ENCODE measurements around the gene CIROP. TPM values are rescaled to one million over a fixed set of nuclear protein-coding genes. Genes with fewer than 3 reads are reported as not detected.

CIROP gene
- total and polyA plus RNA-seq, 9 of the 15 experiments (the other 6 are each of a cell fraction or from before 2014, with no cell fraction given): not detected

DNA sequence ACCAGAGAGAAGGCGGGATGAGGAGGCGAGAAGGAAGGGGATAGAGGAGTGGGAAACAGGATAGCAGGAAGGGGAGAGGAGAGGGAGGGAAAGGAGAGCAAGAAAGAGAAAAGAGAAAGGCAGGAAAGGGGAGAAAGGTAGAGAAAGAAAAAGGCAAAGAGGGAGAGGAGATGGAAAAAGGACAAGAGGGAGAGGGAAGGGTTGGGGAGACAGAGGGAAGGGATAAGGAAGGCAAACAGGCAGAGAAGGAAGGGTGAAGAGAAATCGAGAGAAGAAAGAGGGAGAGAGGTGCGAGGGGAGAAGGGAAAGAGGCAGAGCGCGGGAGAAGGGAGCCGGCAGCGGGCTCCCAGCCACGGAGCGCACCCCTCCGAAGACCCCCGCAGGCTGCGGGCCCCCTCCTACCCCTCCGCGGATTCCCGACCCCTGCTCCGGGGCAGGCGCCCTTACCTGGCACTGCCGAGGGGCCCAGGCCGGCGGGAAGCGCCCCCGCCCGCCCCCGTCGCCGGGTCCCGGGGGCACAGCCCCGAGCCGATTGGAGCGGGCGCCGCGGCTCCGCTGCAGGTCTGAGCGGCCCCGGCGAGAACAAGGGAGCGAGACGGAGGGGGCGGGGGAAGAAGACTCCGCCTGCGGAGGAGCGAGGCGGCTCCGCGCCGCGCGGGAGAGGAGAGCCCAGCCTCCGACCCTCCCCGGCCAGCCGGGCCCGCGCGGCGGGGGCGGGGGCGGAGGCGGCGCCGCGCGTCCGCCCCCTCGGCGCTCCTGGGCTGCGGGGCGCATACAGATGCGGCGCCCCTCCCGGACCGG lies 47.6 kb downstream of the CIROP start, which contains the start of gene CDH24 (continued):
- TF ChIP-seq FOXA3 (CRISPR knock-in tag; conservative IDR thresholded peaks at IDR 0.05 in 1 of 2, IDR thresholded peaks at IDR 0.05 in 1 of 2) (no peak), KAT2B (IDR thresholded peaks at IDR 0.05; ENCODE audit: low read depth, low read length) (no peak), ZNF384 (IDR thresholded peaks at IDR 0.05; ENCODE audit: low read depth, low read length) (no peak), ZMIZ1 (IDR thresholded peaks at IDR 0.05; ENCODE audit: low read depth in 2 of 2, low read length in 2 of 2) (no peak), SMC3 (conservative IDR thresholded peaks at IDR 0.05; ENCODE audit: insufficient read depth, low read depth, low read length) (no peak), ZNF609 (CRISPR knock-in tag; IDR thresholded peaks at IDR 0.05; ENCODE audit: borderline replicate concordance) (no peak), ZSCAN29 (IDR thresholded peaks at IDR 0.05) (no peak), CEBPB (tag; IDR thresholded peaks at IDR 0.05) (no peak), SREBF2 (CRISPR knock-in tag; IDR thresholded peaks at IDR 0.05) (no peak)

All from K562 (cell line).